Hematopoietic multipotent progenitor cell treated with erythropoietin and hydrocortisone succinate and interleukin-3 and kit ligand, for 4 days (in vitro differentiated cells): ENCODE results near the gene KLF3.

Experiments used
- DNase-seq: peaks from one replicate; pipeline ENCODE4 v3.0.0-alpha.2; 2015

Gene KLF3

DNA sequence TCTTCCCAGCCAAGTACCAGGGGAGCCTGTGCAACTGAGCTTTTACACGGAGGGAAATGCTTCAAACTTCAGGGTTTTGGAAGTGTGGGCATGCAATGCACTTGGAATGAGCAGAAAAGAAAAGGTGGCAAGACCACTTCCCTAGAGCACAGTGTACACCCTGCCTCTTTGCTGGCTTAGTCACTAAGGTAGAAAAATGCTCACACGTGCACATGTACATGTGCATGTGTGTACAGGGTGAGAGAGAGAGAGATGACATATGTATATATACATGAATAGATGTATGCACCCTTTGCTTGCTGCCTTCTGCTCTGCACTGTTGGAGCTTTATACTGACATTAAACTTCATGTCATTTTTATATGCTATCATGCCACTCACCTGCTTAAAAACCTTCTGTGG is 7.9 kb upstream of the KLF3 start:
- no peak for DNase-seq

DNA sequence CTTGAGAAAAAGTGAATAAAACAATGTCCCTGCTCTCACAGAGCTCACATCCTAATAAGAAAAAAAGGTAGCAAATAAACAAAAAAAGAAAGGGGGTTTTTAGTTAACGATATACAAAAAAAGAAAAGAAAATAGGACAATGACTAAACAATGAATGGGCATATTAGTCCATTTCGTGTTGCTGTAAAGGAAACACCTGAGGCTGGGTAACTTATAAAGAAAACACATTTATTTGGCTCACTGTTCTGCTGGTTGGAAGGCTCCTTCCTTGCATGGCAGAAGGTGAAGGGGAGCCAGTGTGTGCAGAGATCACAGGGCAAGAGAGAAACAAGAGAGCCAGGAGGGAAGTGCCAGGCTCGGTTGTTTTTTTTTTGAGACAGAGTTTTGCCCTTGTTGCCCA is 4.7 kb upstream of the KLF3 start:
- DNase-seq: no peak

DNA sequence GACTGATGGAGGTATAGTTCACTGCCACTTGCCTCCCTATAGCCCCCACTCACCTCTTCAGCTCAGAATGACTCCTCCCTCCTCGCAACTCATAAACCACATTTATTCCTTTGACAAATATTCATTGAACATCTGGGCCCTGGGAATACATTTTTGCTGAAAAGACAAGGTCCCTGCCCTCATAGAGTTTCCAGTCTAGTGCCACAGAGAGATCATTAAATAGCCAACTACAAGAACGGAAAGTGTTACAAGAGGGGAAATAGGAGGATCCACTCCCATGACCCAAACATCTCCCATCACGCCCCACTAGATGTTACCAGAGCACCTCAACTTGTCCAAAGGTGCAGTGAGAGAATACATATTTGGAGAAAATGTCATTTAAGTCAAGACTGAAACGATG is 3.2 kb upstream of the KLF3 start:
- no peak for DNase-seq

DNA sequence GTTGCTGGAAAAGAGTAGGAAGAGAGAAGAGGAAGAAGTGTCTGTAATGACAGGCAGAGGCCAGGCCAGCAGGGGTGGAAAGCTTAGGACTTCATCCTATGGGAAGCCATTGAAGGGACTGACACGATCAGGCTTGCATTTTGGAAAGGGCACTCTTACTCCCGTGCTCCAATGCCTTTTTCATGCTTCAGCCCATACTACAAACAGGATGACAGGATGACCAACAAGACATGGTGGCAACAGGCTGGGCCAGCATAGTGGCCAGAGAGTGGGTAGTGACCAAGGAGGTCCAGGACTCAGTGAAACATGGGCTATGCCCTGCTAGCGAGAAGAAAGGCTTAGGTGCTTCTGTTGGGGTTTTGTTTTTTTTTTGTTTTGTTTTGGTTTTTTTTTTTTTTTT is 2.6 kb upstream of the KLF3 start:
- no peak for DNase-seq

DNA sequence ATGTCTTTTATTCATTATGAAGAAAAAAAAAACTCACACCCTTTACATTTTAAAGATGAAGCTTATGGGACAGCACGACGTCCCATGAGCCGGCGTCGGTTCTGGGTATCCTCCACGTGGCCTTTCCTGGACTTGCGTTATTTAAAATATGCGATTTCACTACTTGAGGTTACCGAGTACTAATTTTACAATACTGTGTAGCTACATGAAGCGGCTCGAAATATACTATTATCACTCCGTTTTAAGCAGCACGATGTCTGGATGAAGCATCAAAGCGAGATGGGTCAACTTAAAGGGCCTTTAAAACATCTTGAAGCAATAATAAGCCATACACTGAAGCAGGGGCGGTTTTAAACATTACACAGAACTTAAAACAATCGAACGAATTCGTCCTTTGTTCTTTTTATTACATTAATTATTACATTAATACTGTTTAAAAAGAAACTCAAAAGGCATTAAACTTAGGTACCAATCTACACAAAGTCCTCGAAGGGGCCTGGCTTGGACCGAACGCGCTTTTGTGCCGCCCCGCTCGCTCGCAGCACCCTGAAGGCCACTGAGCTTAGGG is 1.4 kb upstream of the KLF3 start:
- DNase-seq: peak; percentile 59

DNA sequence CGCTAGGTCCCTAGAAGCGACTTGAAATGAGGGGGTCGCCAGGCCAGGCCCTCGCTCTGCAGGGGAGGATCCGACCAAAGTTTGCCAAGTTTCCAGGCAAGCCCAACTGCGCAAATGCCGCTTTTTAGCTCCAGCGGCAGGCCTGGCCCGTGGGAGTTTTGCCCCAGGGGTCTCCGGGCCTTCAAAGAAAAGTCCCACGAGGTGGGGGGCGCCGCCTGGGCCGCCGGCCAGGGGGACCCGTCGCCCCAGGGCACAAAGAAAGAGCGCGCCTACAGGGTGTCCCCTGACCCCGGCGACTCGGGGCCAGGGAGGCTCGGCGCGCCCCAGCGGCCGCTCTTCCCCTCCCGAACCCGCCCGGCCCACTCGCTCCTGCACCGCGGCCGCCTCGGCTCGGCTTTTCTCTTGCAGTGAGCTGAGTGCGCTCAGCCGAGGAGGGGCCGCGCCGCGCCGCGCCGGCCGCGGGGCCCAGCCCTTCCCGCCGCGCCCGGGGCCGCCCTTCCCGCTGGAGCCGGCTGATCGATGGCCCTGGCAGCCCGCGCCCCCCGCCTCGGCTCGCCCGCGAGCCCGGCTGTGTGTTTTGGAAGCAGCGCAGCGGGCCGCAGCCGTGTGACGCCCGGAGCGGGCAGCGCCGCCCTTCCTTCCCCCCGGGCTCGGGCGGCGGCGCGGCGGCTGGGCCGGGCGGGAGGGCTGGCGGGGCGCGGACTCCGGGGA is 754 bp upstream of the KLF3 start:
- DNase-seq: peak; percentile 63

DNA sequence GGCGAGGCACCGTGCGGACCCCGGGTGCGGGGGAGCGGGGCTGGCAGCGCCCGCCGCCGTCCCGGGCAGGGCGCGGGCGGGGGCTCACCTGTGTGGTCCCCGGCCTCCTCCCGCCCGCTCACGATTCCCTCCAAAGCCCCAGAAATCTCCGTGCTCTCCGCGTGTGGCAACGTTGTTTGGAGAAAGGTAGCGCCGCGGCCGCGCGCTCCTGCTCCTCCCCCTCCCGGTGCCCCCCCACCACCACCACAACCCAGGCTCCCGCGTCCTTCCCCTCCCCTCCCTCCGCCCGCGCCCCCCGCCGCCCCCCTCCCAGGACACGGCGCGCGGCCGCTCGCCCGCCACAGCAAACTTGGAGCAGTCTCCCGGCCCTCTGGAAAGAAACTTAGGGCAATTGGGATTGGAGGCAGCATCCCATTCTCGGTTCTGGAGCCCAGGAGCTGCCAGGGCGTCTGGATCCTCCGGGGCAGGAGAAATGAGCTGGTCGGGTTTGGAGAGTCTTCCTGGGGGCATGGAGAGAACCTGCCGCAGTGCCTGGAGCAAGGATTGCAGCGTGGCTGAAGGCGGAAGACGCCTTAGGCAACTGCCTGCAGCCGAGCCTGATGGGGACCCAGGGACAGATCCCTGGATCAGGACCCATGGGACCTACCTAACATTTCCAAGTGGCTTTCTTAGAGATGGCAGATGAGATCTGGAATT is 855 bp downstream of the KLF3 start:
- peak; percentile 73 for DNase-seq

DNA sequence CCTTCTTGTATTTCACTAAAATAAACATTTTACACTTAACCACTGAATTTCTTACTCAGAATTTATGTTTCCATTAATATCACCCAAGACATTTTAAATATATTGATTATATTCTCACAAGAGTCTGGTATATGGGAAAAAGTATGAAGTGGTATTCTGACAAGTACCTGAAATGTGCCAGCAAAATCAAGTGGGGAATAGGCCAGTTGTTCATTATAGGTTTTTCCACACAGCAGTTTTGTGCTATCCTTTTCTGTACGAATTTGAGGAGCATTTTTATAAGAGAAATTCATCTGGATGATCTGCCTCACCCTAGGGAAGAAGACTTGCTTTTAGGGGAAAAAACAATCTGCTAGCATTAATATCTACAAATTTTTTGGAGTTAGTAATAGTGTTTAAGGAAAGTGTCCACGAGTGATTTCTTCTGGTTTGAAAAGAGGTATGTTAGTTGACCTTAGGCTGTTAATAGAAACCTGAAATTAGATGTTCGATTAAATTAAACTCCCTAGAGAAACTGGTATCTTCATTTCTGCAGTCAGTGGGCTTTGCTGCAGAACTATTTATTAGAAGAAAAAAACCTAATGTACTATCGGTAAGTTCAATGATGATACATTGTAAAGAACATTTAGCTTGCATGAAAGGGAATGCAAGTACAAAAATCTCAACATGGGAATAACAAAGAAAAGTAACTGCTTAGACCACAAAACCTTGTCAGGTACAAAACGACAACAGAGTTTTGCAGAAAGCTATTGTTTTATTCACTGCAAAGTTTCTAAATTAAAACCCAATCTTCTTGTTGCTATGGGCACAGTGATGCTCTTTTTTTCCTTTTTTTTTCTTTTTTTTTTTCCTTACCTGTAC is 1.8 kb downstream of the KLF3 start:
- no peak for DNase-seq

DNA sequence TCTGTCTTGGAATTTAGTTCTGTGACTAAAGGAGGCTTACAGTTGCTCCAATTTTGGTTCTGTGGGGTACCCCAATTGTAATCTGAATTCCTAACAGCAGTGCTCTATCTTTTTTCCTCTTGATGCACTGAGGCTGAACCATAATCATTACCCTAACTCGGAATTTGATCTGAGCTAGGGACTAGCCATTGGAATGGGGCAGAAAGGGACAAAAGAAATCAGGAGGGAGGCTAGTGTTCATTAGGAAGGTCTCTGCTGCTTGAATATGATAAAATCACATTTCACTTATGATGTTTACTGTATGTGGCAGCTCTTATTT is 2.7 kb downstream of the KLF3 start:
- DNase-seq: no peak

DNA sequence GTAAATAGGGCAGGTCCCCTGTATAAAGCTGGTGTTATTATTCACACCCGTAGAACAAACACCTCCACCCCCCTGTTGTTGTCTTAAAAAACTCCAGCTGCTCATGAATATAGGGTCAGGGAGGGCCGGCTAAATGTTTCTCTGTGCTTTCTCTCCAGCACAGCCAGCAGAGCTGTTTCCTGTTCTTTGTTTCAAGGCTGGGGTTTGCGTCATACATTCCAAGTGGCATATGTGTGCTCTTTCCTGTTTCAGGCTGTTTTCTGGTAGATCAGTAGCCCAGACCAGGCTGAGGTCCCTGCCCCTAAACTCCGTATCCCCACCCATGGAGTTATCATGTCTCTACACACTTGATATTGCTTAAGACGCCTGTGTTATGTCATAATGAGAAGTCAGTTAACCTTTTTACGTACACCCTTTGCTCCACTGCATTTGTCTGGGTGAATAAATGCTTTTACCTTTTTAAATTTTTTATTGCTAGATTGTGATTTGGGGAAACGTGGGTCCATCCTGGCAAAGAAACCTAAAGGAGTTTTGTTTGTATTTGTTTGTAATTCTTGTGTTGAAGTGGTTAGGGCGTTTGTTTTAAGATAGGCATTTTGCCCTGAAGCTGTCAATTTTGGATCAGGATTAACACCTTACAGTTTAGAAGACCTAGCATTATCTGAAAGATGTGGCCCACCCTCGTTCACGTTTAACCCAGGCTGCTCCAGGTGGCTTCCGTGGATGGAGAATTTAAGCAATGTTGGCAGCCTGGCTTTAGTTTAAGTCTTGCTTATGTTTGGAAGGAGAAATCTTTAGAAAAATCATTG is 3.3 kb downstream of the KLF3 start:
- DNase-seq: peak; percentile 98

DNA sequence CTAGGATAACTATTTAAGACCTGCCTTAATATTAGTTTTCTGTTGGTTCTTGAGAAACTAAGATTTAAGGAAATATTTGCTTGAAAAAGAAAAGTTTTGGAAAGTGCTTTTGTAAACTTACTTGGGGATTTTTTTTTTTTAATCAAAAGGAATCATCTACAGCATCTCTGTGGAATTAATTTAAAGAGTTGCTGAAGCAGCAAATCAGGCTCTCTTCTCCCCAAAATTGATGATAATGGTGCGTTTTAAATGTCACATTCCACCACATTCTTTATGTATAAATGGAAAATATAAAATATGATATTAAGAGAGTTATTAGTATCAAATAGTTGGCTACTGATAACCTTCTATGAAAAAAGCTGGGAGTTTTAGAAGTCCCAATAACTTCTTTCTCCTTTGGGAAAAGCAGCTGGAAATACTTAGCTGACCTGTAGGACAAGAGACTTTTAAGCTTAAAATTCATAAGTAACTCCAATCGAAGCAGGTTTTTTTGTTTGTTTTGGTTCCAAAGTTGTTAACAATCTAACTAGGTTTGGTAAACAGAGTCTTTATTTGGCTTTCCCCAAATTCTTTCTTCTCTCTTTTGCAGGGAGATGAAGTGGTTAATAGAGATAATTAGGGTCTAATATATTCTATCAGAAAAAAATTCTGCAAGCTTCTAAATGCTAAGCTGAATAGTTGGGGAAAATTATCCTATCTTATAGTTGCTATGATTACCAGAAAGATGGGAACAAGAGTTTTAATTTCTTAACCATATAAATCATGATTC is 4.4 kb downstream of the KLF3 start:
- DNase-seq: no peak

DNA sequence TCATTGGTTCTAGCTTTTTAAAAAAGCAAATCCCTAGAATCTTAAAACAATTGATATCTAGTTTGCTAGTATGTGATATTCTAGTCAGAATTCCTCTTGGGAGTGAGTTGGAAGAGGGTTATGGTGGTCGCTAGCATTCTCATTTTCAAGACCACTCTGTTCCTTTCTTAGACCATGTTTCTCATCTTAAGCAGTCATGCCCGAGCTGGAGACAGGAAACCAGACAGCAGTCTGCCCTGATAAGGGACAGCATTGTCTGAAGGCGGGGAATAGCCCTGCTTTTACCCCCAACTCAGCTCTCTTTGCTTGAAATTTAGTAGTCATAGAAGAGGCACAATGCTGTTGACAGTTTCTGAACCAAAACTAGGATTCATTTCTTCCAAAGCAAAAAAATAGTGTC is 5.2 kb downstream of the KLF3 start:
- DNase-seq: peak; percentile 91

DNA sequence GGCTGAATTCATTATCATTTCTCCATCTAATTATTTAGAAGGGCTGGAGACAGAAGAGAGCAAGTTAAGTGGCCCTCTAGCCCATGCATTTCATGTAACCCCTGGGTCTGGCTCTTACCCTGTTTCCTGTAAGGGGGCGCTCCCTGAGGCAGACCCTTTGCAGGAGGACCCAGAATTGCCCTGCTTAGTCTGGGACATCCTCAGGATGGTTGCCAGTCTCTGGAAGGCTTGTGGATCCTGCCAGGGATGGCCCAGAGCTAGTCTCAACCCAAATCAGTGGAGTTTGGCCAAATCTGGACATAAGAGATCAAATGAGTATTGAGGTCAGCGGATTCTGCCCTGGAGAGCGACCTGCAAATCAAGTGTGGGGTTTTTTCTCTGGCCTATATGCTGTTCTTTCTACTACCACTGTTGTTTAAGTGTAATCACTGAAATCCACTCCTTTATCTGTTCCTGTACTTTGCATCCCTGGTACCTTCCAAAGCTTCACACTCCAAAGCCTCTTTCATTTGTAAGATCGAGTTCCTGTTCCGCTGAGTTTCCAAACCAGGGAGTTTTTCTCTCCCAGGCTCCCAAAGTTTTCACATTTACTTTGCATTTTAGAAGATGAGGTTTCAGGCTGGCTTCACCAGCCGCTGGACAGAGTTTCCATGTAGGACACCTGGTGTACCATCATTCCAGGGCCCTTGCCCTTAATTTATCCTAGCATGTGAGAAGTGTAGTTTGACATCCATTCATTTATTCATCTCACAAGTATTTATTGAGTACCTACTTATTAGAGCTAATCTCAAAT is 6.3 kb downstream of the KLF3 start:
- no peak for DNase-seq

DNA sequence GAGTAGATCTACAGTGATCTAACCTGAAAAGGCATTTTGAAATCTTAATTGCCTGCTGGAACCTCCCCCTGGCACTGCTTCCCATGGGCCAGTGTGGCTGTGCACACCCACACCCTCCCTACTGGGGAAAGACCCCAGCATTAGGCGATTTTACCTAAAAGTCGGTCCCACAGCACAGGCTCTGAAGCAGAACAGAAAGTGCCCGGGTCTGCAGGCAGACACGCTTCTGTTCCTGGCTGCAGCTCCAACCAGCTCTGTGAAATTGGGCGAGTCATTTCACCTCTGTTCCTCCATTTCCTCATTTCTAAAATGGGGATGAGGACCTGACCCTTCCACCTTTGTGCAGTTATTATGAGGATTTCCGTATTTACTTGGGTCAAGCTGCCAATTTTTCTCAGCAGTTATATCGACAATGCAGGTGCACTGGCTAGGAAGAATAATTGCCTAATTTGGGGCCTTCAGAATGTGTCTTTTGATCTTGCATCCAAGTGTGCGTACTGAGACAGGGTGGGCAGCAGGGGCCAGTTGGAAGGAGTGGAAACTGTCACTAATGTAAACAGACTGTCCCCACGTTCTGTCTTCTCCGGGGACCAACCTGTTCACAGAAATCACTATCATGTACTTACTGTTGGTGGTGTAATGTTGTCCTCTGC is 7.1 kb downstream of the KLF3 start:
- peak; percentile 48 for DNase-seq

DNA sequence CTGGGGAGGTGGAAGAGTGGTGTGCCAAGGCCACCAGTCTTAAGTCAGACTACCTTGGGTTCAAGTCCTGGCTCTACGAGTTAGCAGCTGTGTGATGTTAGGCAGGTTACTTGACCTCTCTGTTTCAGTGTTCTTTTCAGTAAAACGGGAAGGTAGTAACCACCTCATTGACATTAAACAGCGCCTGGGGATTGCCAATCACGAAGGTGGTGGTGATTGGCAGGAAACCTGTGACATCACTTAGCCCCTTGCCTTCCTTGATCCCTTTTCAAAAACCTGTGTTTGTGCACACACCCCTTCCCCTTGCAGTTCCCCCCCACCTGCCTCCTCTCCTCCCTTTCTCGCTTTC is 7.6 kb downstream of the KLF3 start:
- no peak for DNase-seq

DNA sequence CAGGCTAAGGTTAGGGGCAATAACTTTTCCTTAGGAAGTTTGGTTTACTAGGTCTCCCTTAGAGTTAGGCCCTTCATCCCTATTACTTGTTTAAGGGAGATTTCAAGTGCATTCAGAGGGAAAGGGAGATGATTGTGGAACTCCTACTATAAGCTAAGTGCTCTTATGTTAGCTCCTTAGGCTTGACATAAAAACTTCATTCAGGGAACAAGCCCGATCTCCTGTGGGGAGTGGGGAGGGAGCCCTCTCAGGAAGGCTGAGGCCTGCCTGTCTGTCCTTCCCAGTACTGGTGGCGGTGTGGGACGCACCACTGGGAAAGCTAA is 8.0 kb downstream of the KLF3 start:
- DNase-seq: no peak

DNA sequence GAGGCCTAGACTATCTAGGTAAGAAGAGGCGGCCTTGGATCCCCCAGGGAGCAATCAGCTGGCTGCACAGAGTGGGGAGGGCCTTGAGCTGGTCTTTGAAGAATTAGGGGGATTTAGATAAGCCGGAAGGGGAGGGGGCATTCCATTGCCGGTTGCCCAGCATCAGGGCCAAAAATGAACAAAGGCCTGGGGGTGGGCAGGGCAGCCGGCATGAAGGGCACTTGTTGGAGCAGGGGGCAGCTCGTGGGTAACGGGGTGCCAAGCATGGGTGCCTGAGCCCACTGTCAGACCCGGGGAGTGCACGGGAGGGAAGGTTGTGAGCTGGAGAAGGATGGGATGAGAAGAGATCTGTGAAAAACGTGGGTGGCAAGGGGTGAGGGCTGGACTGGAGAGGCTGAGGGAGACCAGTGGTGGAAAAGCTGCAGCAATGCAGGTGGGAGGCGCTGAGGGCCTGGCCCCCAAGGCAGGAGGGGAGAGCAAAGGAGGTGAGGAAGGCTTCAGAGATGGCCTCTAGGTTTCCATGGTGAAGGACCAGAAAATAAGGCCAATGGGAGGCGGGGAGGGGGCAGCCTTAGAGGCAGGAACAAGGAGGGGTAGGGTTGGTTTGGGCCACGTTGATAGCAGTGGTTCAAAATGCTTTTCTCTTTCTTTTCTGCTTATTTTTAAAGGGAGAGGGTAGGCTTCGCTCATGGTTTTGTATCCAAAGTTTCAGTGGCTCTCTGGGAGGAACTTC is 8.6 kb downstream of the KLF3 start:
- peak; percentile 83 for DNase-seq

DNA sequence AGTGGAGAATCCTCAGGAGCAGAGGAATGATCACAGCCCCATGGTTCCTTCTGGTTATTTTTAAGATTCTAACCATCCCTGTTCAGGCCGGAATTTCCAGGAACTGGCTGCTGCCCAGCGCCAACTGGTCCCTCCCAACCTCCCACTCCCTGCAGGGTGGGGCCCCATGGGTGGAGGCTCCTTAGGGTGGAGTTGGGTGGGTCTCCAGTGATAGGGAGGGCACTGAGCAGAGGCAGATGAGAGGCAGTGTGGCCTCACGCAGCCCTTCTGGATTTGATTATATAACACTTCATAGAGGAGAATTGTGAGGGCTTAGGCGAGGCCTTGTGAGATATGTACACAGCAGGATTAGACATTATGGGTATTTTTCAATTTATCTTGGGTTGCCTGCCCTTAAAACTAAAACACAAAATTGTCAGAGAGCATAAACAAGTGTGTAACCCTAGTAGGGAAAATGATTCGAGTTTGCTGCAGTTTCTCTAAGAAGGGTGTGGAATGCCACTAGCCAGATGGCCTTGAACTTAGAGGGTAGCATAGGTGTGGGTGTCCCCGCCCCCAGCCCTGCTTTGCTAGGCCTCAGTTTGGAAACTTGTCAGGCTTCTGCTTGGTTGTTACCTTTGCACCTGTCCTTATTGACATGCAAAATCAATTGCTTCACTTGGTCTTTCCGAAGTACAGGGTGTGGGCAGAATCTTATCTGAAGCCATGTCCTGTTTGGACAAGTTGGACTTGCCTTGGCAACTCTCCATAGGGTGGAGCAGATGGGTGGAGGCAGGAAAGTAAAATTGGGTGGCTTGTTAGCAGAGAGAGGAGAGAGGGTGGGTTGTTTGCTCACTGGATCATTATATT is 9.4 kb downstream of the KLF3 start:
- peak; percentile 93 for DNase-seq
